GM12892 (cell line): ENCODE measurements around the gene KIF5C.

ENCODE experiments used
- POLR2A ChIP-seq: IDR thresholded peaks from 2 replicates; pipeline ENCODE4 v1.6.1; 2011; ENCODE audit warnings: low read depth, low read length, control low read depth
- POLR2AphosphoS5 ChIP-seq: IDR thresholded peaks from 2 replicates; pipeline ENCODE4 v1.6.1; 2011; ENCODE audit warnings: low read depth, low read length, control low read depth

- no peak for TF ChIP-seq POLR2AphosphoS5
- no peak for TF ChIP-seq POLR2A
Observed at GRCh38 chr2:149064856-149065630, 190.0 kb downstream of the KIF5C start.
